K562 (cell line): ENCODE results near the gene MAP1A. TPM values are rescaled to one million over a fixed set of nuclear protein-coding genes. Genes with fewer than 3 reads are reported as not detected.
A peak's percentile ranks its signal among the peaks of the same experiment; 100 is the strongest.

Experiments
- CXXC5 ChIP-seq: fragments of 250-450 bp; sonication (Bioruptor Pico); IDR thresholded peaks from 2 replicates; pipeline ENCODE4 v1.8.0; 2022; ENCODE audit warnings: inconsistent platforms, mild to moderate bottlenecking, moderate library complexity
- DACH1 ChIP-seq: fragments of 450-650 bp; IDR thresholded peaks from 2 replicates; pipeline ENCODE4 v1.6.1; 2018; ENCODE audit not compliant: partially characterized antibody
- ELF2 ChIP-seq: fragments of 250-450 bp; sonication (Bioruptor Pico); IDR thresholded peaks from 2 replicates; pipeline ENCODE4 v1.5.0; 2021; ENCODE audit warnings: mild to moderate bottlenecking
- HMBOX1 ChIP-seq: sonication (generic); IDR thresholded peaks from 2 replicates; pipeline ENCODE4 v1.6.1; 2016
- ID3 ChIP-seq, 2 experiments: fragments of 250-450 bp in 1 of 2; fragments of 450-650 bp in 1 of 2; sonication (Bioruptor Pico) in 1 of 2; IDR thresholded peaks; 2 replicates each; pipeline versions ENCODE4 v1.6.1 to v1.8.0; 2016 to 2021; ENCODE audit warnings: mild to moderate bottlenecking in 2 of 2, moderate library complexity in 2 of 2, missing compliant biosample characterization in 1 of 2, missing genetic modification characterization in 1 of 2
- LCOR ChIP-seq: sonication (generic); formaldehyde crosslinking; IDR thresholded peaks from 2 replicates; pipeline ENCODE4 v1.8.0; 2022; ENCODE audit warnings: mild to moderate bottlenecking, missing genetic modification reagents
- MEIS2 ChIP-seq: fragments of 450-650 bp; IDR thresholded peaks from 2 replicates; pipeline ENCODE4 v1.6.1; 2014; ENCODE audit warnings: mild to moderate bottlenecking; ENCODE audit not compliant: partially characterized antibody
- MYNN ChIP-seq, 2 experiments: sonication (generic); formaldehyde crosslinking in 1 of 2; IDR thresholded peaks; 2 replicates each; pipeline versions ENCODE4 v1.5.0 to v1.6.1; 2016 to 2020; ENCODE audit warnings: antibody characterized with exemption in 1 of 2, missing genetic modification reagents in 1 of 2
- RAD21 ChIP-seq, 2 experiments: fragments of 250-450 bp in 1 of 2; fragments of 450-650 bp in 1 of 2; sonication (Bioruptor Pico) in 1 of 2; formaldehyde crosslinking in 1 of 2; IDR thresholded peaks in 1 of 2; conservative IDR thresholded peaks in 1 of 2; 2 replicates each; pipeline versions ENCODE4 v1.4.0 to v1.8.0; 2020 to 2022; ENCODE audit warnings: mild to moderate bottlenecking in 2 of 2, moderate library complexity in 1 of 2
- SLC30A9 ChIP-seq: fragments of 250-450 bp; sonication (Bioruptor Pico); IDR thresholded peaks from 2 replicates; pipeline ENCODE4 v1.8.0; 2022; ENCODE audit warnings: mild to moderate bottlenecking, moderate library complexity
- SMAD1 ChIP-seq: fragments of 150-350 bp; IDR thresholded peaks from 2 replicates; pipeline ENCODE4 v1.6.1; 2014; ENCODE audit warnings: low read length, low read depth; ENCODE audit not compliant: partially characterized antibody
- TAF1 ChIP-seq: IDR thresholded peaks from 2 replicates; pipeline ENCODE4 v1.6.1; 2011; ENCODE audit warnings: mild to moderate bottlenecking, low read length, moderate library complexity; ENCODE audit not compliant: insufficient read depth, control insufficient read depth, severe bottlenecking; ENCODE audit errors: extremely low read depth
- U2AF2 ChIP-seq: fragments of 200-400 bp; formaldehyde crosslinking; optimal IDR thresholded peaks from 2 replicates; pipeline ENCODE3; 2017; ENCODE audit warnings: low read depth, mild to moderate bottlenecking, low read length
- ZNF24 ChIP-seq: fragments of 450-650 bp; IDR thresholded peaks from 2 replicates; pipeline ENCODE4 v1.6.1; 2016
- ZNF263 ChIP-seq: sonication (generic); formaldehyde crosslinking; IDR thresholded peaks from 2 replicates; pipeline ENCODE4 v1.8.0; 2022; ENCODE audit warnings: mild to moderate bottlenecking, missing genetic modification reagents, borderline replicate concordance
- polyA plus RNA-seq, 8 experiments: library from polyadenylated mRNA; depleted of rRNA in 4 of 8; stranded (reverse) in 5 of 8; unstranded in 3 of 8; fragments of >200 nt; fragmentation: Nextera tagmentation in 2 of 8; fragmentation: Illumina TruSeq in 1 of 8; extraction: Ambion mirVana in 2 of 8; extraction: Trizol in 1 of 8; gene quantifications; 2 replicates each; pipeline versions ENCODE4 v1.2.1 to v1.2.3, GENCODE V29; 2011 to 2014; ENCODE audit warnings: inconsistent platforms in 1 of 8, missing spikeins in 1 of 8
- total RNA-seq, 7 experiments: library from RNA; depleted of rRNA in 6 of 7; stranded (reverse); fragments of >200 nt in 6 of 7; fragmentation: Illumina TruSeq in 2 of 7; extraction: Trizol in 2 of 7; gene quantifications; 2 replicates each; pipeline versions ENCODE4 v1.2.1 to v1.2.3, GENCODE V29; 2011 to 2021; ENCODE audit warnings: low replicate concordance in 1 of 7
- TF ChIP-seq, protein P1 (sequence below): sonication (generic); formaldehyde crosslinking; IDR thresholded peaks from 2 replicates; pipeline ENCODE4 v1.5.0; 2020; ENCODE audit warnings: missing genetic modification reagents
- TF ChIP-seq, protein P2 (sequence below): fragments of 250-450 bp; sonication (Bioruptor Pico); IDR thresholded peaks from 2 replicates; pipeline ENCODE4 v1.9.0; 2021; ENCODE audit warnings: mild to moderate bottlenecking, inconsistent platforms
- TF ChIP-seq, protein P3 (sequence below): sonication (generic); formaldehyde crosslinking; IDR thresholded peaks from 2 replicates; pipeline ENCODE4 v1.8.0; 2022; ENCODE audit warnings: mild to moderate bottlenecking, missing genetic modification reagents
- TF ChIP-seq, protein P4 (sequence below): sonication (generic); formaldehyde crosslinking; IDR thresholded peaks from 2 replicates; pipeline ENCODE4 v1.9.0; 2022; ENCODE audit warnings: mild to moderate bottlenecking, missing genetic modification reagents

MAP1A gene
- total and polyA plus RNA-seq, 9 of the 15 experiments (the other 6 are each of a cell fraction or from before 2014, with no cell fraction given) = 2.0 to 20.3 (median 7.3) TPM

DNA sequence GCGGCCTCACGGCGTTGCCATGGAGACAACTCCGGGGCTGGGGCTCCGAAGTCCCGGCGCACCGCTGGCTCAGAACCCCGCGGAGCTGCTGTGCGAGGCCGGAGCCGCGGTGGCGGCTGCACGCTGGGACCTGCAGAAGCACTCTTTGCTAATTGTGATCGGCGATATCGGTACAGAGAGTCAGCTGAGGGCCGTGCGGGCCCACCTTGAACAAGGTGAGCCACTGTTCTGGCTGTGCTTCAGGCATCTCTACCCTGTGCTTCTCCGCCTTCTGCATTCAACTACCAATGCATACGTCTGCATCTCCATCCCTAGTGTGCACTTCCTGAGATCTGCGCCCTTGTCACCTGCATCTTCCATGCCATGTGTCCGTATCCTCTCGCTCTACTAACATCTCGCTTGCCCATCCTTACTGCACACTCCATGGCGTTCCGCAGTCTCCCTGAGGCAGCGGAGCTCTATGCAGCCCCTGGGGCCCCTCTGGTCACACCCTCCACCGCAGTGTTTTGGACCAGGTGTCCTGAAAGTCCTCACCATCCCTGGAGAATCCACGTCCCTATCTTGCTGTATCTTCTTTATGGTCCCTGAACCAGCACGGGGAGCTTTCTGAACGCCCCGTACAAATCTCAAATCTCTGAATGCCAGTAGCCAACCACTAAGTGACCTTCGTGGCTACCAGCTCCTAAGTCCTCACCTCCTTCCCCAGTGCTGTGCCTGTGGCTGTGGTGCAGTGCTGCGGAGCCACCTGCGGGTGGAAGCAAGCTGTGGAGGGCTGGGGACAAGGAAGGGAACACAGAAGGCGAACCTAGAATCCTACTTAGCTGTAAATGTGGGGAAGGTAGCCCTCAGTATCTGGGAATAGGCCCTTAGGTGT, 6.2 kb upstream of the MAP1A start (continued):
- TF ChIP-seq U2AF2 (no peak), MYNN (IDR thresholded peaks at IDR 0.05) (no peak; the same call in 1 of the 2 replicates), MYNN (CRISPR knock-in tag; IDR thresholded peaks at IDR 0.05) (peak; percentile 79; the same call in 1 of the 2 replicates), SMAD1 (no peak), CXXC5 (CRISPR knock-in tag) (peak; percentile 3; the same call in 1 of the 2 replicates), ELF2 (0 out of 2 replicates have a peak, but pooled peaks have one; percentile 26), HMBOX1 (no peak), ZNF24 (peak; percentile 70; the same call in 1 of the 2 replicates), ID3 (CRISPR knock-in tag; IDR thresholded peaks at IDR 0.05) (no peak), ID3 (tag; IDR thresholded peaks at IDR 0.05) (no peak), MEIS2 (no peak), LCOR (CRISPR knock-in tag) (no peak), ZNF263 (no peak), TAF1 (no peak), RAD21 (CRISPR knock-in tag; conservative IDR thresholded peaks at IDR 0.05 in 1 of 2, IDR thresholded peaks at IDR 0.05 in 1 of 2) (peak; percentile 54 to 72), SLC30A9 (CRISPR knock-in tag) (no peak), DACH1 (no peak)
- TF ChIP-seq, protein P1, sequence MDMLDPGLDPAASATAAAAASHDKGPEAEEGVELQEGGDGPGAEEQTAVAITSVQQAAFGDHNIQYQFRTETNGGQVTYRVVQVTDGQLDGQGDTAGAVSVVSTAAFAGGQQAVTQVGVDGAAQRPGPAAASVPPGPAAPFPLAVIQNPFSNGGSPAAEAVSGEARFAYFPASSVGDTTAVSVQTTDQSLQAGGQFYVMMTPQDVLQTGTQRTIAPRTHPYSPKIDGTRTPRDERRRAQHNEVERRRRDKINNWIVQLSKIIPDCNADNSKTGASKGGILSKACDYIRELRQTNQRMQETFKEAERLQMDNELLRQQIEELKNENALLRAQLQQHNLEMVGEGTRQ = no peak
- TF ChIP-seq, protein P2, sequence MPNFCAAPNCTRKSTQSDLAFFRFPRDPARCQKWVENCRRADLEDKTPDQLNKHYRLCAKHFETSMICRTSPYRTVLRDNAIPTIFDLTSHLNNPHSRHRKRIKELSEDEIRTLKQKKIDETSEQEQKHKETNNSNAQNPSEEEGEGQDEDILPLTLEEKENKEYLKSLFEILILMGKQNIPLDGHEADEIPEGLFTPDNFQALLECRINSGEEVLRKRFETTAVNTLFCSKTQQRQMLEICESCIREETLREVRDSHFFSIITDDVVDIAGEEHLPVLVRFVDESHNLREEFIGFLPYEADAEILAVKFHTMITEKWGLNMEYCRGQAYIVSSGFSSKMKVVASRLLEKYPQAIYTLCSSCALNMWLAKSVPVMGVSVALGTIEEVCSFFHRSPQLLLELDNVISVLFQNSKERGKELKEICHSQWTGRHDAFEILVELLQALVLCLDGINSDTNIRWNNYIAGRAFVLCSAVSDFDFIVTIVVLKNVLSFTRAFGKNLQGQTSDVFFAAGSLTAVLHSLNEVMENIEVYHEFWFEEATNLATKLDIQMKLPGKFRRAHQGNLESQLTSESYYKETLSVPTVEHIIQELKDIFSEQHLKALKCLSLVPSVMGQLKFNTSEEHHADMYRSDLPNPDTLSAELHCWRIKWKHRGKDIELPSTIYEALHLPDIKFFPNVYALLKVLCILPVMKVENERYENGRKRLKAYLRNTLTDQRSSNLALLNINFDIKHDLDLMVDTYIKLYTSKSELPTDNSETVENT (CRISPR knock-in tag) = 0 out of 2 replicates have a peak, but pooled peaks have one; percentile 52
- TF ChIP-seq, protein P3, sequence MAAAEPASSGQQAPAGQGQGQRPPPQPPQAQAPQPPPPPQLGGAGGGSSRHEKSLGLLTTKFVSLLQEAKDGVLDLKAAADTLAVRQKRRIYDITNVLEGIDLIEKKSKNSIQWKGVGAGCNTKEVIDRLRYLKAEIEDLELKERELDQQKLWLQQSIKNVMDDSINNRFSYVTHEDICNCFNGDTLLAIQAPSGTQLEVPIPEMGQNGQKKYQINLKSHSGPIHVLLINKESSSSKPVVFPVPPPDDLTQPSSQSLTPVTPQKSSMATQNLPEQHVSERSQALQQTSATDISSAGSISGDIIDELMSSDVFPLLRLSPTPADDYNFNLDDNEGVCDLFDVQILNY = 0 out of 2 replicates have a peak, but pooled peaks have one; percentile 31
- TF ChIP-seq, protein P4, sequence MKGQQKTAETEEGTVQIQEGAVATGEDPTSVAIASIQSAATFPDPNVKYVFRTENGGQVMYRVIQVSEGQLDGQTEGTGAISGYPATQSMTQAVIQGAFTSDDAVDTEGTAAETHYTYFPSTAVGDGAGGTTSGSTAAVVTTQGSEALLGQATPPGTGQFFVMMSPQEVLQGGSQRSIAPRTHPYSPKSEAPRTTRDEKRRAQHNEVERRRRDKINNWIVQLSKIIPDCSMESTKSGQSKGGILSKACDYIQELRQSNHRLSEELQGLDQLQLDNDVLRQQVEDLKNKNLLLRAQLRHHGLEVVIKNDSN (CRISPR knock-in tag) = peak; percentile 14; the same call in 1 of the 2 replicates
